Cardiac fibroblast (primary cell): Measurements from ENCODE around the gene ZBED1.
A peak's percentile ranks its signal among the peaks of the same experiment; 100 is the strongest.

Experiments used
- DNase-seq, 2 donors: peaks; one replicate each; pipeline versions ENCODE4 v3.0.0 to v3.0.0-alpha.2; 2010; ENCODE audit warnings: low read depth in 2 of 2
- H3K4me3 ChIP-seq, 2 donors: replicated peaks in 1 of 2; 1 replicate in 1 of 2; 2 replicates in 1 of 2; pipeline ENCODE4 v1.5.1; 2011; ENCODE audit warnings: low read depth in 2 of 2, low read length in 2 of 2, mild to moderate bottlenecking in 2 of 2, moderate library complexity in 1 of 2
- TF ChIP-seq, protein P1 (sequence below): IDR thresholded peaks from one replicate; pipeline ENCODE4 v1.5.1; 2011; ENCODE audit warnings: low read depth, mild to moderate bottlenecking, low read length, inconsistent platforms

ZBED1 gene

DNA sequence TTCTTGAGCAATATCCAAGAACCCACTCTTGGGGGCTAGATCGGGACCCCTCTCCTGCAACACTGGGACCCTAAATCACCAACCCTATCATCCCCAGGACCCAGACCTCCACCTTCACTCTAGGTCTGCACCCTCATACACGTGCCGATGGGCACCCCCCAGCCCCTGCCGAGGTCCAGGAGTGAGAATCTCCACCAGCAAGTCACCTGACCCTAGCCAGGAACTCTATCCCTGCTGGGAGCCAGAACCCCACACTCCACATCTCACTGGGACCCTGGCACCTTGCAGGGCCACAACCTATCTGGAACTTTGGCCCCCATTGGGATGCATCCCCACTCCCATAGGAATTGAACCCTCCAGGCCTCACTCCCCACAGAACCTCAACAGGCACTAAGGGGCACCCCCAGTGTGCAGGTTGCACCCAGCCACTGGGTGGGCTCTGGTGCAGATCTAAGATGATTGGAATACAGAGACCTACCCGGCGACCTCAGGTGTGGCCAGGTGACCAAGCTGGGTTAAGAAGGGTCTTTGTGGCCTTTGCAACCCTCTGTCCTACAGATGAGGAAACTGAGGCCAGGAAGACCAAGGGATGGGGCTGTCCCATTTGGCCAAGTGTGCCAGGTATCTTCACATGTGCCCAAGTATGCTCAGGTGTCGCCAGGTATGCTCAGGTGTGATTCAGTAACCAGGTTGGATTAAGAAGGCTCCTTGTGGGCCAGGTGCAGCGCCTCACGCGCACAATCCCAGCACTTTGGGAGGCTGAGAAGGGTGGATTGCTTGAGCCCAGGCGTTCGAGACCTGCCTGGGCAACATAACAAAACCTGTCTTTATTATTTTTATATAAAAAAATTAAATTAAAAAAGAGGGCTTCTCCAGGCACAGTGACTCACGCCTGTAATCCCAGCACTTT is 3.1 kb upstream of the ZBED1 start:
- TF ChIP-seq, protein P1, sequence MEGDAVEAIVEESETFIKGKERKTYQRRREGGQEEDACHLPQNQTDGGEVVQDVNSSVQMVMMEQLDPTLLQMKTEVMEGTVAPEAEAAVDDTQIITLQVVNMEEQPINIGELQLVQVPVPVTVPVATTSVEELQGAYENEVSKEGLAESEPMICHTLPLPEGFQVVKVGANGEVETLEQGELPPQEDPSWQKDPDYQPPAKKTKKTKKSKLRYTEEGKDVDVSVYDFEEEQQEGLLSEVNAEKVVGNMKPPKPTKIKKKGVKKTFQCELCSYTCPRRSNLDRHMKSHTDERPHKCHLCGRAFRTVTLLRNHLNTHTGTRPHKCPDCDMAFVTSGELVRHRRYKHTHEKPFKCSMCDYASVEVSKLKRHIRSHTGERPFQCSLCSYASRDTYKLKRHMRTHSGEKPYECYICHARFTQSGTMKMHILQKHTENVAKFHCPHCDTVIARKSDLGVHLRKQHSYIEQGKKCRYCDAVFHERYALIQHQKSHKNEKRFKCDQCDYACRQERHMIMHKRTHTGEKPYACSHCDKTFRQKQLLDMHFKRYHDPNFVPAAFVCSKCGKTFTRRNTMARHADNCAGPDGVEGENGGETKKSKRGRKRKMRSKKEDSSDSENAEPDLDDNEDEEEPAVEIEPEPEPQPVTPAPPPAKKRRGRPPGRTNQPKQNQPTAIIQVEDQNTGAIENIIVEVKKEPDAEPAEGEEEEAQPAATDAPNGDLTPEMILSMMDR: no peak
- DNase-seq: no peak
- H3K4me3 ChIP-seq: no peak overlapping the region

DNA sequence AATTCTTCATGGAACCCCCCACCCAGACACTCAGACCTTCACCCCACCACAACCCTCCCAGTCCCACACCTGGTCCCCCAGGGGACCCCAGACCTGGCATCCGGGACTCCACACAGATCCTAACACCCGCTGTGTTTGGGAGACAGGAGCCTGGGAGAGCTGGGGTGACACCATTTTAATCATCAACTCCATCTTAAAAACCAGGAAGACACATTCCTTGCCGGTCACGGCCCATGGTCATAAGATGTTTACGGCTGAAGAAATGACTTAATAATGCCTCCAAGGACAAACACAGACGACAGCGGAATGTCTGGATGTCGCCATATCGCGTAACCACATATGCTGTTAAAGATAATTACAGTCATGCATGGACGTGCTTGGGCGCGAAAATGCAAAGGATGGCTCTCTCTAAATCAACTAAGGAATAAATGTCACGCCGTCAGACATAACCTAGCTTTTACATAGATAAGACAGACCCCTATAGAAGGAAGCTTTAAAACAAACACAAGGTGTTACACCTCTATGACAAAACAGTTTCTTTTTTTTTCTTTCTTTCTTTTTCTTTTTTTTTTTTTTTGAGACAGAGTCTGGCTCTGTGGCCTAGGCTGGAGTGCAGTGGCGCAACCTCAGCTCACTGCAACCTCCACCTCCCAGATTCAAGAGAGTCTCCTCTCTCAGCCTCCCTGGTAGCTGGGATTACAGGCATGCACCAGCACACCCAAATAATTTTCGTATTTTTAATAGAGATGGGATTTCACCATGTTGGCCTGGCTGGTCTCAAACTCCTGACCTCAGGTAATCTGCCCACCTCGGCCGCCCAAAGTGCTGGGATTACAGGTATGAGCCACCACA is 2.1 kb upstream of the ZBED1 start:
- no peak overlapping the region for H3K4me3 ChIP-seq
- TF ChIP-seq, protein P1: no peak
- peak; percentile 36 to 43 for DNase-seq

DNA sequence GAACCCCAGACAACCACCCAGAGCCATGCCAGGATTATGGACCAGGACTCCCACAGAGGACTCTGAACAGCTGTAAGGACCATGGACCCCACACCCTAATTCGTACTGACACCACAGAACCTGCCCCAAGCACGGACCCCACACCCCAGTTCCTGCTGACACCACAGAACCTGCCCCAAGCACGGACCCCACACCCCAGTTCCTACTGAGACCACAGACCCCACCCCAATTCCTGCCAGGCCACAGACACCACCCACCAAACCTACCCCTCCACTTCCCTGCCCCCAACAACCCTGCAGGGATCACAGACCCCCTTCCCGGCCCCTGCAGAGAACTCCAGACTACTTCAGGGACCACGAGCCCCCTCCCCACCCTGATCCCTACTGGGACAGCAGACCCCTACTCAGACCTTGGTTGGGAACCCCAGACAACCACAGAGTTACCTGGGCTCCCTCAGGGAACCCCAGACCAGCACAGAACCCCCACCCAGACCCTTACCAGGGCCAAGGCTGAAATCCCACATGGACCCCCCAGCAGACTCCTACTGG is 1.4 kb upstream of the ZBED1 start:
- no peak overlapping the region for H3K4me3 ChIP-seq
- DNase-seq: no peak
- TF ChIP-seq, protein P1: no peak

DNA sequence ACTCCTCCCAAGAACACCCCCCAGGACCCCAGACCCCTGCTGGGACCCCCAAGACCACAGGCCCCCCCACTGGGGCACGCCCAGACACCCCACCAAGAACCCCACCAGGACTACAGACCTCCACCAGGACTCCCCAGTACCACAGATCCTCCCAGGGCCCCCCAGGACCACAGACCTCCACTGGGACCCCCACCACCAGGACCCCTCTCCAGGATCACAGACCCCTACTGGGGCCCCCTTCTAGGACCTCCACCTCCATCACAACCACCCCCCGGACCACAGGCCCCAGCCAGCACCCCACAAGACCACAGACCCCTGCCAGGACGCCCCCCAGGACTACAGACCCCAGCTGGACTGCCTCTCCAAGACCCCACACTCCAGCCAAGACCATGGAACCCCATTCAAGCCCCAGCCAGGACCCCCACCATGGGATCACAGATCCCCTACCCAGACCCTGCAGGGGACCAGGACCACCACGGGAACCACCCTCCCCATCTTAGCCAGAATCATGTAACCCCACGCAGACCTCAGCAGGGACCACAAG is 855 bp upstream of the ZBED1 start:
- H3K4me3 ChIP-seq: no peak overlapping the region
- DNase-seq: no peak
- TF ChIP-seq, protein P1: no peak

DNA sequence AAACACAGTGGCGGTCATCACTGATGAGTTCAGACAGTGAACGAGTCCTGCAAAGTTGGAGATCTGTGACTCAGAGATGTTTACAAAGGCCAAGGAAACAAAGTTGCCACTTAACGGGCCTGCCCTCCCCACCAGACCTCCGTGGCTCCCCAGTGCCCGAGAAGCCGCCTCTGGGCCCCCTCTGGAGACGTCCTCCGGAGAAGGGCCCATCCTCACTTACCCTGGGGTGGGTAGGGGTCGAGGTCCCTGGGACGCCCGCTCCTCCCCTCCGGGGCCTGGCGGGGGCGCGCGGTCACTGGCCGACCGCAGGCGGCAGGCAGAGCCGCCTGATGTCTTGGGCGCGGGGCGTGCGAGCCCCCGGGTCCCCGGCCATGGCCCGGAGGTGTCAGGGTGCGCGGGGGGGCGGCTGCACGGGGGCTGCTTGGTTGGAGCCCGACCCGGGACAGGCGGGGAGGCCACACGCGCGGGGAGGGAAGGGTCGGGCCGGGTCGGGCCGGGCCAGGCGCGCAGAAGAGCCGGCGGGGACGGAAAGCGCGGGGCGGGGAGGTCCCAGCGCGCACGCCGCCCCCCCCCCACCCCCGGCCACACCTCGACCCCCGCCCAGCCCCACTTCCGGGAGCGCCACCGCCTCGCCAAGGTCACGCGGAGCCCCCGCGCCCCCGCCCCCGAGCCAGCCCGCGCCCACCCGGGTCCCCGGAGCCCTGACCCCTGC is 529 bp downstream of the ZBED1 start:
- peak; percentile 47 to 79 for DNase-seq

More for the DNA sequence above, 529 bp downstream of the ZBED1 start:
- TF ChIP-seq, protein P1: no peak
- H3K4me3 ChIP-seq: peak overlapping the region; percentile 69 to 78
